Hematopoietic multipotent progenitor cell treated with erythropoietin and hydrocortisone succinate and interleukin-3 and kit ligand, for 6 days (in vitro differentiated cells): ENCODE data around the gene HBG1.

Source experiments
- DNase-seq: peaks from one replicate; pipeline ENCODE4 v3.0.0-alpha.2; 2015

HBG1 gene

DNA sequence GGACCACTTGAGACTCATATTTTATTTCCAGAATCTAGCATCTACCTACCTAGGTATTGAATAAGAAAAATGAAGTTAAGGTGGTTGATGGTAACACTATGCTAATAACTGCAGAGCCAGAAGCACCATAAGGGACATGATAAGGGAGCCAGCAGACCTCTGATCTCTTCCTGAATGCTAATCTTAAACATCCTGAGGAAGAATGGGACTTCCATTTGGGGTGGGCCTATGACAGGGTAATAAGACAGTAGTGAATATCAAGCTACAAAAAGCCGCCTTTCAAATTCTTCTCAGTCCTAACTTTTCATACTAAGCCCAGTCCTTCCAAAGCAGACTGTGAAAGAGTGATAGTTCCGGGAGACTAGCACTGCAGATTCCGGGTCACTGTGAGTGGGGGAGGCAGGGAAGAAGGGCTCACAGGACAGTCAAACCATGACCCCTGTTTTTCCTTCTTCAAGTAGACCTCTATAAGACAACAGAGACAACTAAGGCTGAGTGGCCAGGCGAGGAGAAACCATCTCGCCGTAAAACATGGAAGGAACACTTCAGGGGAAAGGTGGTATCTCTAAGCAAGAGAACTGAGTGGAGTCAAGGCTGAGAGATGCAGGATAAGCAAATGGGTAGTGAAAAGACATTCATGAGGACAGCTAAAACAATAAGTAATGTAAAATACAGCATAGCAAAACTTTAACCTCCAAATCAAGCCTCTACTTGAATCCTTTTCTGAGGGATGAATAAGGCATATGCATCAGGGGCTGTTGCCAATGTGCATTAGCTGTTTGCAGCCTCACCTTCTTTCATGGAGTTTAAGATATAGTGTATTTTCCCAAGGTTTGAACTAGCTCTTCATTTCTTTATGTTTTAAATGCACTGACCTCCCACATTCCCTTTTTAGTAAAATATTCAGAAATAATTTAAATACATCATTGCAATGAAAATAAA lies 24.8 kb downstream of the HBG1 start:
- DNase-seq = peak; percentile 83

DNA sequence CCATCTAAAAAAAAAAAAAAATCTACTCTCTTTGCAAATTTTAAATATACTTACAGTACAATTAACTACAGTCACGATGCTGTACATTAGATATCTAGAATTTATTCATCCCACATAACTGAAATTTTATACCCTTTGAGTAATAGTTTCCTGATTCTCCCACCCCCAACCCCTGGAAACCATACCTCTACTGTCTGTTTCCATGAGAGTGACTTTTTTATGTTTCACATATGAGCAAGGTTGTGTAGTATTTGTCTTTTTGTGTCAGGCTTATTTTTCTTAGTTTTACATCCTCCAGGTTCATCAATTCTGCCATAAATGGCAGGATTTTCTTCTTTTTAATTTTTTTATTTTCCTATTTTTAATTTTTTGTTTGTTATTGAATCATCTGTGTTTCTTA lies 26.0 kb downstream of the HBG1 start:
- peak; percentile 73 for DNase-seq

DNA sequence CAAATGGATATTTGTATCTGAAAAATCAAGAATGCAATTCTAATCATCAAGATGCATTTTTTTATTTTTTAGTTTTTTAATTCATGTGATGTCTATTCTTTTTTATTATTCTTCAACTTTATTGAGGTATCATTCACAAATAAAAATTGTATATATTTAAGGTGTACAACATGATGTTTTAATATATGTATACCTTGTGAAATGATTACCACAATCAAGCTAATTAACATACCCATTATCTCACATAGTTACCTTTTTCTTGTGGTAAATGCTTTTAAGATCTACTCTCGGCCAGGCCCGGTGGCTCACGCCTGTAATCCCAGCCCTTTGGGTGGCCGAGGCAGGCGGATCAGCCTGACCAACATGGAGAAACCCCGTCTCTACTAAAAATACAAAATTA lies 26.5 kb downstream of the HBG1 start:
- DNase-seq = peak; percentile 41

DNA sequence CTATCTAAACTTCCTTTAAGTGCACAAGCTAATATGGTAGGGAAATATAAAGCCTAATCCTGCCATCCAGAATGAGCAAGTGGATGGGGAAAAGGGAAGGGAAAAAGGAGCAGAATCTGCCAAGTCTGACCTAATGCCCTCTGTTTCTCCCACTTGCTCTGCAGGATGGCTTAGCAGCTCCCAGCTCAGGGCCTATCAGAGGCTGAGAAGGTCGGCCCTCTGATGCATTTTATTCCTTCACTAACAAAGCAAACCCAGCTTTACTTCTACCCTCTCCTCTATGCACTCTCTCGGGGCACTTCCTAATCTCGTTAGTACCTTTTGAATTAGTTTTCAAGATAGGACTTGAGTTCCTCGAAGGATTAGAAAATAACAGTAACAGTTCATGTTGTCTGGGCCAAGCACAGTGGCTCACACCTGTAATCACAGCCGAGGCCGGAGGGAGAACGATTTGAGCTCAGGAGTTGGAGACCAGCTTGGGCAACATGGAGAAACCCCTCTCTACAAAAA lies 39.2 kb downstream of the HBG1 start:
- DNase-seq = no peak

DNA sequence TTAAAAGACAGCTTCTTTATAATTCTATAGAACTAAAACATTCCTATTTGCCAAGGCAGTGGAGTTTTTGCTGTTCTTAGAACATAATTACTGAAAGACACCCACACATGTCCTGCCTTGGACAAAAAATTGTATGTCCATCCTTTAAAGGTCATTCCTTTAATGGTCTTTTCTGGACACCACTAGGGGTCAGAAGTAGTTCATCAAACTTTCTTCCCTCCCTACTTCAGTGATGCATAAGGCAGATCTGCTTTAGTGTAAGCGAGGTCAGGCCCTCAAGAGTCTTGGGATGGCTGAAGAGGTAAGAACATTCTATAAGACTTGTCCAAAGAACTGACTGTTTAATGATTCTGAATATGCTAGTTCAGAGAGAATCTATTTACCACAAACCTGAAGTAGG lies 44.9 kb downstream of the HBG1 start:
- peak; percentile 93 for DNase-seq

DNA sequence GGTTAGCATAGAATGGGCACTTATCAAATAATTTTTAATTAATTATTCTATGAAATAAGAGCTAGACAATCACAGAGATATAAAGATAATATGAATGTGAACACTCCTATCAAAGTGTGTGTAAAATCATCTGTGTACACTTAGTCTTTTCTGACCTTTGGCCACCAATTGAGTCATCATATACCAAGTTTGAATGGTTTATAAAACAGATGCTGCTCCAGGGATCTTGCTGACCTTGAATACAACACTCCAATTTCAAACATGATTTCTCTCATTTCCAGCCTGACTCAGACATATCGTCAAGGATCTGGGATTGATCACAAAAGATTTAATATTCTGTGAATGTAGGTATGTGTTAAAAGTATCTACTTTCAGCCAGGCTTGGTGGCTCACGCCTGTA lies 46.3 kb downstream of the HBG1 start:
- DNase-seq = no peak

DNA sequence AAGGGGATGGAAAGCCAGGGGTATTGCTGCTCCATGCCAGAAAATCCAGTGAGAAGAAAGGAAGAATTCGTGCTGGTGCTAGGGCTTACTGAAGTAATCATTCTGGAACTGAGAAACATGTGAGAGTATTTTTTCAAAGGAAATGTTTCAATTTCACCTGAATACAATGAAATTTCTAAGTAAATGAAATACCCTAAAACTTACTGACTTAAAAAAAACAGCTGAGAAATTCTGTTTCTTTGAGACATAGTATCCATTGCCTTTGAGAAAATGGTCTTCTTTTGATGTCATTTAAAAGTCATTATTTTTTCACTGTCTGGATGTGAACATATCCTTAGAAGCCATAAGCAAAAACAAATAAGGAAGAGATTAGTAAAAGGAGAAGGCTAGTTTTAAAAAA lies 49.1 kb downstream of the HBG1 start, which contains the start of gene OR51V1:
Gene OR51V1 (minus strand): TSS at position 101 of the 400 bp plus-strand sequence. CDS start 0 bp downstream, at position 101.
- no peak for DNase-seq

DNA sequence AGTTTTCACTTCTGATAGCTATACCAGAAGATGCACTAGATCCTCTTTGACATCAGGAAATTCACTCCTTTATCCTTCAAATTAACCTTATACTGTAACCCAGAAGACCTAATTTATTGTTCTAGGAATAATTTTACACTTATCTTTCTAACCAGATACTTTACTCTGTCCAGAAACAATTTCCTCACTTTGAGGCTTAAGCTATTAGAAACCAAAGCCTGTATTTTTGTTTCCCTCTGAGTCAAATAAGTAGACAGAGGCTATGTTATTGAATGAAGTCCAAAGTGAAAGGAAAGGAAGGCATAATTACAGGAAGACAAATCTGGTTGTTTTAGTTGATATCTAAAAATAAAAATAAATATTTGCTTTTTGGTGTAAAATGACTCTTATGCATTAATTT lies 51.4 kb downstream of the HBG1 start:
- DNase-seq = no peak
